Cerebellar nuclear complex (tissue), 1 donor: ENCODE results near the gene CTSS.

Source experiments
- DNase-seq, 2 experiments: peaks; one replicate each; lab custom pipeline; 2025; lab: John Stamatoyannopoulos, UW

The CTSS gene

GRCh38 chr1:150696995-150697927, 68.3 kb downstream of the CTSS start, which contains the start of gene GOLPH3L:
Gene GOLPH3L (minus strand): TSS chr1:150697154. CDS start chr1:150694838, 2,316 bp downstream.
- DNase-seq: peak; percentile 99 to 100

GRCh38 chr1:150696590-150696989, 69.0 kb downstream of the CTSS start:
- DNase-seq: no peak

GRCh38 chr1:150696162-150696561, 69.4 kb downstream of the CTSS start:
- DNase-seq: no peak

DNA sequence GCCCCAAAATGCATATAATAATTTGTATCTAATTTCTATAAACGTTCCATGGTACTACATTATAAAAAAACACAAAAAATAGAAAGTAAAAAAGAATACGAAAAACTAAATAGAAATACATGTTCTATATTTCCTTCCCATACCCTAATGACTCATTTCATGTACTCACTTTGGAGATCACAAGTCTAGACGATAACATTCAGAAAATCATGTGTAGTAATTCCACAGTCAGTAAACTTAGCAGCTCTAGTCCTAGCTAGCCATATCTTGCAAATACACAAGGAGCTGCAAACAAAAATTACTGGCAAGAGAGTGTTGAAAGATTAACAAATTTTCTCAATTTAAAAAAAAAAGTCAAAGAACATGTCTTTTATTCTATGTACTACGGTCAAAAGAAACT, 70.0 kb downstream of the CTSS start:
- DNase-seq: no peak

DNA sequence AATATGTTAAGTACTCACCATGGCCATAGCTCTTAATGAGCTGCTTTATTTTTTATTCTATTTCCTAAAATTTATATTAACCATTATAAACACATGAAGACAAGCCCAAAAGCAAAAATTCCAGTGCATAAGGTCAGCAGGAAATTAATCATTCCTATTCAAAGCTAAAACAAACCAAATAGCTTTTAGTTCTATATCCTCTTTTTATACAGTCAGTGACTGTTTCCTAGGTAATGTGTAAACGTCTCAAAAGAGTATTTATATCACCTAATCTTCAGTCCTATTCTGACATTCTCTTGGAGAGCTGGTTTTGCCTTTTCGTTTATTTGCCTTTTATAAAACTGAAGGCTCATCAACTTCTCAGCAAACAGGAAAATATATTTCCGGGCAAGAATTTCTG, 72.9 kb downstream of the CTSS start:
- no peak for DNase-seq

DNA sequence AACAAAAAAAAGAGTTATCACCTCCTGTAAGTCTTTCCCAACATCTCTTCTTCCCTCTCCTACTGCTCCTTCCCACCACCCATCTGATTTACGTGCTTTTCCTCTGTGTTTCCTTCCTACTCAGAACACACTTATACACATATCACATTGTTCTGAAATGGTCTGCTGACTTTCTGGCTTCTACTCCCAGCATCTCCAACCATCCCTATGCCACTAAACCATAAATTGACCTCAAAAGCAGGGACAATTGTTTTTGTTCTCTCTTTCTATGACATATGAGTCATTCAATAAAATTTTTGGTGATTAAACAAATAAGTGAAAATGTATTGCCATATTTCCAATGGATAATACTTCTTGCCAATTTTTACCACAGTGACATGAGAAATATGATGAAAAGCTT, 76.8 kb downstream of the CTSS start:
- DNase-seq: no peak

DNA sequence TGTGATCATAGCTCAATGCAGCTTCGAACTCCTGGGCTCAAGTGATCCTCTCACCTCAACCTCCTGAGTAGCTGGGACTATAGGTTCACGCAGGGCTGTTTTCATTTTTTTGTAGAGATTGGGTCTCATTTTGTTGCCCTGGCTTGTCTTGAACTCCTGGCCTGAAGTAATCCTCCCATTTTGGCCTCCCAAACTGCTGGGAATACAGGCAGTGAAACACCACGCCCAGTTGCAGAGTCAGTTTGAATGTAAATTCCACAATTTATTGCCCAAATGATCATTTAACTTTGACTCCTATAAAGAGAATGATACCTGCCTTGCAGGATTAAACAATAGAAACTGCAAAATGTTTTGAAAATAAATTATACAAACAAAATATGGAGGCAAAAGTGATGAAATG, 79.3 kb downstream of the CTSS start:
- no peak for DNase-seq

DNA sequence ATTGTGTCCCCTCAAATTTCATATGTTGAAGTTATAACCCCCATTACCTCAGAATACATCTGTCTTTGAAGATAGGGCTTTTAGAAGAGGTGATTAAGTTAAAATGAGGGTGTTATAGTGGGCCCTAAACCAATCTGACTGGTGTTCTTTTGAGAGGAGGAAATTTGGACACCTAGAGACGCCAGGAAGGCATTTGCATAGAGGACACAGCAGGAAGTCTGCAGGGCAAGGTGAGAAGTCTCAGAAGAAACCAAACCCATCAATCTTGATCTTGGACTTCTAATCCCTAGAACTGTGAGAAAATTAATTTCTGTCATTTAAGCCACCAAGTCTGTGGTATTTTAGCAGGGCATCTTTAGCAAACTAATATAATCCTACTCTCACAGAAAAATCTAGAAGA, 81.7 kb downstream of the CTSS start:
- DNase-seq: no peak
